Measurements from ENCODE around the gene DUS1L.

DNA sequence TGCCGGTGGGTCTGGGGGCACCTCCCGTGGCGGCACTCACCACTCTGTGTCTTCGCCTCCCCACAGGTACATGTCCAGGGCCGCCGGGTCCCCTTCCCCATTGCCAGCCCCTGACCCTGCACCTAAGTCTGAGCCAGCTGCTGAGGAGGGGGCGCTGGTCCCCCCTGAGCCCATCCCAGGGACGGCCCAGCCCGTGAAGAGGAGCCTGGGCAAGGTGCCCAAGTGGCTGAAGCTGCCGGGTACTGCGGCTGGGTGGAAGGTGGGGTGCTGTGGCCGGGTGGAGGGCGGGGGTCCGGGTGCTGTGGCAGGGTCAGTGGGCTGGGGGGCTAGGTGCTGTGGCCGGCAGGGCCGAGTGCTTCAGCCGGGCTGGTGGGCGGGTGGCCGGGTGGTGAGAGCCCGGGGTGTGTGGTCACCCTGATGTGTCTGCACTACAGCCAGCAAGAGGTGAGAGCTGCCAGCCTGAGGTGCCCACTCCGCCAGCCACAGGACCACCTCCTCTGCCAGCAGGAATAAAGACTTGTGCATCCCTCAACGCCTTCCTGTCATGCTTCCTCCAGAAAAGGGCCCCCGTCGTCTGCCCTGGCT is 48.6 kb downstream of the DUS1L start:
- TF ChIP-seq ZNF274 (IDR thresholded peaks at IDR 0.05; ENCODE audit: low read depth, low read length) (no peak), YY1 (IDR thresholded peaks at IDR 0.05; ENCODE audit: extremely low read depth, insufficient replicate concordance, low read depth, low read length) (no peak), POLR2A (IDR thresholded peaks at IDR 0.05; ENCODE audit: borderline replicate concordance, extremely low read depth, insufficient read depth, insufficient read length) (no peak), EZH2phosphoT487 (IDR thresholded peaks at IDR 0.05; ENCODE audit: borderline replicate concordance) (no peak), SRF (IDR thresholded peaks at IDR 0.05; ENCODE audit: low read depth) (no peak), SP1 (IDR thresholded peaks at IDR 0.05; ENCODE audit: low read depth) (no peak), CBX3 (IDR thresholded peaks at IDR 0.05; ENCODE audit: low read depth) (no peak)
- TF ChIP-seq, protein P1, sequence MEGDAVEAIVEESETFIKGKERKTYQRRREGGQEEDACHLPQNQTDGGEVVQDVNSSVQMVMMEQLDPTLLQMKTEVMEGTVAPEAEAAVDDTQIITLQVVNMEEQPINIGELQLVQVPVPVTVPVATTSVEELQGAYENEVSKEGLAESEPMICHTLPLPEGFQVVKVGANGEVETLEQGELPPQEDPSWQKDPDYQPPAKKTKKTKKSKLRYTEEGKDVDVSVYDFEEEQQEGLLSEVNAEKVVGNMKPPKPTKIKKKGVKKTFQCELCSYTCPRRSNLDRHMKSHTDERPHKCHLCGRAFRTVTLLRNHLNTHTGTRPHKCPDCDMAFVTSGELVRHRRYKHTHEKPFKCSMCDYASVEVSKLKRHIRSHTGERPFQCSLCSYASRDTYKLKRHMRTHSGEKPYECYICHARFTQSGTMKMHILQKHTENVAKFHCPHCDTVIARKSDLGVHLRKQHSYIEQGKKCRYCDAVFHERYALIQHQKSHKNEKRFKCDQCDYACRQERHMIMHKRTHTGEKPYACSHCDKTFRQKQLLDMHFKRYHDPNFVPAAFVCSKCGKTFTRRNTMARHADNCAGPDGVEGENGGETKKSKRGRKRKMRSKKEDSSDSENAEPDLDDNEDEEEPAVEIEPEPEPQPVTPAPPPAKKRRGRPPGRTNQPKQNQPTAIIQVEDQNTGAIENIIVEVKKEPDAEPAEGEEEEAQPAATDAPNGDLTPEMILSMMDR (IDR thresholded peaks at IDR 0.05 in 2 of 3, conservative IDR thresholded peaks at IDR 0.05 in 1 of 3; ENCODE audit: borderline replicate concordance in 1 of 3, insufficient read depth in 1 of 3, low read depth in 2 of 3, low read length in 2 of 3), result no peak
- TF ChIP-seq, protein P2, sequence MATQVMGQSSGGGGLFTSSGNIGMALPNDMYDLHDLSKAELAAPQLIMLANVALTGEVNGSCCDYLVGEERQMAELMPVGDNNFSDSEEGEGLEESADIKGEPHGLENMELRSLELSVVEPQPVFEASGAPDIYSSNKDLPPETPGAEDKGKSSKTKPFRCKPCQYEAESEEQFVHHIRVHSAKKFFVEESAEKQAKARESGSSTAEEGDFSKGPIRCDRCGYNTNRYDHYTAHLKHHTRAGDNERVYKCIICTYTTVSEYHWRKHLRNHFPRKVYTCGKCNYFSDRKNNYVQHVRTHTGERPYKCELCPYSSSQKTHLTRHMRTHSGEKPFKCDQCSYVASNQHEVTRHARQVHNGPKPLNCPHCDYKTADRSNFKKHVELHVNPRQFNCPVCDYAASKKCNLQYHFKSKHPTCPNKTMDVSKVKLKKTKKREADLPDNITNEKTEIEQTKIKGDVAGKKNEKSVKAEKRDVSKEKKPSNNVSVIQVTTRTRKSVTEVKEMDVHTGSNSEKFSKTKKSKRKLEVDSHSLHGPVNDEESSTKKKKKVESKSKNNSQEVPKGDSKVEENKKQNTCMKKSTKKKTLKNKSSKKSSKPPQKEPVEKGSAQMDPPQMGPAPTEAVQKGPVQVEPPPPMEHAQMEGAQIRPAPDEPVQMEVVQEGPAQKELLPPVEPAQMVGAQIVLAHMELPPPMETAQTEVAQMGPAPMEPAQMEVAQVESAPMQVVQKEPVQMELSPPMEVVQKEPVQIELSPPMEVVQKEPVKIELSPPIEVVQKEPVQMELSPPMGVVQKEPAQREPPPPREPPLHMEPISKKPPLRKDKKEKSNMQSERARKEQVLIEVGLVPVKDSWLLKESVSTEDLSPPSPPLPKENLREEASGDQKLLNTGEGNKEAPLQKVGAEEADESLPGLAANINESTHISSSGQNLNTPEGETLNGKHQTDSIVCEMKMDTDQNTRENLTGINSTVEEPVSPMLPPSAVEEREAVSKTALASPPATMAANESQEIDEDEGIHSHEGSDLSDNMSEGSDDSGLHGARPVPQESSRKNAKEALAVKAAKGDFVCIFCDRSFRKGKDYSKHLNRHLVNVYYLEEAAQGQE (IDR thresholded peaks at IDR 0.05; ENCODE audit: low read depth), result no peak
- TF ChIP-seq, protein P3, sequence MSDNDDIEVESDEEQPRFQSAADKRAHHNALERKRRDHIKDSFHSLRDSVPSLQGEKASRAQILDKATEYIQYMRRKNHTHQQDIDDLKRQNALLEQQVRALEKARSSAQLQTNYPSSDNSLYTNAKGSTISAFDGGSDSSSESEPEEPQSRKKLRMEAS (IDR thresholded peaks at IDR 0.05), result no peak
